GM21390 (cell line): ENCODE results near the gene SOBP.
"Not testable (repeated sequence)": the region's sequence is repeated elsewhere in the genome, so short reads cannot be mapped to it uniquely, and the experiment has no call there.

Experiments used
- ATAC-seq: cut with Tn5 transposase; IDR thresholded peaks from one replicate; pipeline ENCODE4 v1.9.1; 2021; ENCODE audit not compliant: unreplicated experiment

The SOBP gene

GRCh38 chr6:107547451-107547840 lies 57.5 kb downstream of the SOBP start:
- no peak for ATAC-seq

GRCh38 chr6:107550241-107550840 lies 60.4 kb downstream of the SOBP start:
- ATAC-seq, result no peak

- ATAC-seq, result no peak
Measured at GRCh38 chr6:107550906-107551305, 61.0 kb downstream of the SOBP start.

- ATAC-seq, result not testable (repeated sequence)
Measured at GRCh38 chr6:107553121-107553520, 63.2 kb downstream of the SOBP start.

GRCh38 chr6:107554326-107554725 lies 64.4 kb downstream of the SOBP start:
- no peak for ATAC-seq

- no peak for ATAC-seq
Measured at GRCh38 chr6:107554918-107555317, 65.0 kb downstream of the SOBP start.

- ATAC-seq, result no peak
Measured at GRCh38 chr6:107555449-107555848, 65.5 kb downstream of the SOBP start.

GRCh38 chr6:107556082-107556481 lies 66.2 kb downstream of the SOBP start:
- ATAC-seq, result no peak

GRCh38 chr6:107557698-107558097 lies 67.8 kb downstream of the SOBP start:
- ATAC-seq, result no peak

- ATAC-seq, result no peak
Measured at GRCh38 chr6:107560657-107561056, 70.7 kb downstream of the SOBP start.

- ATAC-seq, result no peak
Measured at GRCh38 chr6:107561306-107561705, 71.4 kb downstream of the SOBP start.

- ATAC-seq, result no peak
Measured at GRCh38 chr6:107563694-107564588, 74.0 kb downstream of the SOBP start.

- no peak for ATAC-seq
Measured at GRCh38 chr6:107564589-107564951, 74.7 kb downstream of the SOBP start.

GRCh38 chr6:107565165-107565723 lies 75.3 kb downstream of the SOBP start:
- ATAC-seq, result no peak

- ATAC-seq, result no peak
Measured at GRCh38 chr6:107567643-107568042, 77.7 kb downstream of the SOBP start.

- ATAC-seq, result no peak
Measured at GRCh38 chr6:107569473-107569872, 79.6 kb downstream of the SOBP start.

GRCh38 chr6:107571354-107571753 lies 81.4 kb downstream of the SOBP start:
- no peak for ATAC-seq

GRCh38 chr6:107572886-107573285 lies 83.0 kb downstream of the SOBP start:
- ATAC-seq, result no peak

GRCh38 chr6:107574856-107575255 lies 84.9 kb downstream of the SOBP start:
- no peak for ATAC-seq

- no peak for ATAC-seq
Measured at GRCh38 chr6:107576852-107577251, 86.9 kb downstream of the SOBP start.

GRCh38 chr6:107578642-107579341 lies 88.9 kb downstream of the SOBP start:
- ATAC-seq, result no peak
